ENCODE results near the gene CTF1. TPM values are rescaled to one million over a fixed set of nuclear protein-coding genes. Genes with fewer than 3 reads are reported as not detected.

Gene CTF1
- total RNA-seq, 1 donor from 2014 or later = 3.2 TPM

- peaks cover 49% of the 10 kb centered on the region for H3K4me1 ChIP-seq
- intact Hi-C loops (cut with DNase I) = no loop called here
- TF ChIP-seq CTCF (IDR thresholded peaks at IDR 0.05) (peak; percentile 10 to 53 (median 24)), POLR2A (IDR thresholded peaks at IDR 0.05) (no peak), POLR2AphosphoS5 (IDR thresholded peaks at IDR 0.05; ENCODE audit: insufficient read depth in 1 of 2, low read depth in 1 of 2) (peak in 1 of 2 donors; percentile 46)
- no peaks in the 10 kb centered on the region for H3K27me3 ChIP-seq
- peaks cover 0 to 23% of the 10 kb centered on the region in 2 donors for H3K36me3 ChIP-seq
- peak within 1 kb of the TSS; percentile 100 for H3K27ac ChIP-seq
- H3K4me3 ChIP-seq = peak within 1 kb of the TSS; percentile 87 to 94
- H3K9me3 ChIP-seq = no peaks in the 10 kb centered on the region
- no peak for DNase-seq (ENCODE audit: extremely low spot score in 2 of 2)
These were observed 2.5 kb upstream of the CTF1 start, which contains the start of gene BCL7C for GRCh38 chr16:30893744-30894539. Gene BCL7C, minus strand, starts transcription at chr16:30894077. Its CDS starts 133 bp downstream, at chr16:30893944.

- Histone ChIP-seq H3K27ac (peak overlapping the region; percentile 100), H3K27me3 (no peaks in the 10 kb centered on the region), H3K4me1 (peaks cover 49% of the 10 kb centered on the region), H3K9me3 (no peaks in the 10 kb centered on the region), H3K4me3 (peak overlapping the region; percentile 87 to 94), H3K36me3 (peaks cover 0 to 15% of the 10 kb centered on the region in 2 donors)
- TF ChIP-seq POLR2AphosphoS5 (IDR thresholded peaks at IDR 0.05; ENCODE audit: insufficient read depth in 1 of 2, low read depth in 1 of 2) = peak in 1 of 2 donors; percentile 21
- TF ChIP-seq CTCF (IDR thresholded peaks at IDR 0.05) = no peak
- intact Hi-C loops (cut with DNase I) = no loop called here
- no peak for DNase-seq (ENCODE audit: extremely low spot score in 2 of 2)
These were observed 1.7 kb upstream of the CTF1 start for GRCh38 chr16:30894540-30895368.

GRCh38 chr16:30895627-30896260, 670 bp upstream of the CTF1 start:
- intact Hi-C loops (cut with DNase I) = no loop called here
- DNase-seq (ENCODE audit: extremely low spot score in 2 of 2) = no peak
- no peak for TF ChIP-seq POLR2AphosphoS5 (IDR thresholded peaks at IDR 0.05; ENCODE audit: insufficient read depth in 1 of 2, low read depth in 1 of 2)
- TF ChIP-seq CTCF (IDR thresholded peaks at IDR 0.05) = no peak
- no peak for TF ChIP-seq POLR2A (IDR thresholded peaks at IDR 0.05)
- H3K27me3 ChIP-seq = no peaks in the 10 kb centered on the region
- peak overlapping the region; percentile 63 to 78 for H3K4me3 ChIP-seq
- peaks cover 0 to 10% of the 10 kb centered on the region in 2 donors for H3K36me3 ChIP-seq
- H3K9me3 ChIP-seq = no peaks in the 10 kb centered on the region
- peak overlapping the region; percentile 100 for H3K27ac ChIP-seq
- peaks cover 50% of the 10 kb centered on the region for H3K4me1 ChIP-seq

- H3K27me3 ChIP-seq = no peaks in the 10 kb centered on the region
- DNase-seq (ENCODE audit: extremely low spot score in 2 of 2) = no peak
- no peaks in the 10 kb centered on the region for H3K9me3 ChIP-seq
- peaks cover 60% of the 10 kb centered on the region for H3K4me1 ChIP-seq
- H3K27ac ChIP-seq = peak overlapping the region; percentile 100
- intact Hi-C loops (cut with DNase I) = no loop called here
- H3K36me3 ChIP-seq = no peaks in the 10 kb centered on the region
- TF ChIP-seq POLR2AphosphoS5 (IDR thresholded peaks at IDR 0.05; ENCODE audit: insufficient read depth in 1 of 2, low read depth in 1 of 2) (peak; percentile 1 to 75), POLR2A (IDR thresholded peaks at IDR 0.05) (peak in 1 of 2 donors; percentile 38), CTCF (IDR thresholded peaks at IDR 0.05) (no peak)
- peak overlapping the region; percentile 63 to 78 for H3K4me3 ChIP-seq
These were observed 697 bp downstream of the CTF1 start for GRCh38 chr16:30896889-30897733.
